Stimulated activated CD4-positive, alpha-beta T cell treated with anti-CD3 and anti-CD28 coated beads, Interleukin-12 subunit alpha, Interleukin-12 subunit beta, amount 100 ng/mL, for 24 hours (primary cell): ENCODE results near the gene THEMIS2.
A peak's percentile ranks its signal among the peaks of the same experiment; 100 is the strongest.
"Not testable (repeated sequence)": the region's sequence is repeated elsewhere in the genome, so short reads cannot be mapped to it uniquely, and the experiment has no call there.

Experiments used
- DNase-seq, 2 experiments: peaks; one replicate each; pipeline ENCODE4 v3.0.0-alpha.2; 2020; ENCODE audit warnings: low read depth in 2 of 2

The THEMIS2 gene

DNA sequence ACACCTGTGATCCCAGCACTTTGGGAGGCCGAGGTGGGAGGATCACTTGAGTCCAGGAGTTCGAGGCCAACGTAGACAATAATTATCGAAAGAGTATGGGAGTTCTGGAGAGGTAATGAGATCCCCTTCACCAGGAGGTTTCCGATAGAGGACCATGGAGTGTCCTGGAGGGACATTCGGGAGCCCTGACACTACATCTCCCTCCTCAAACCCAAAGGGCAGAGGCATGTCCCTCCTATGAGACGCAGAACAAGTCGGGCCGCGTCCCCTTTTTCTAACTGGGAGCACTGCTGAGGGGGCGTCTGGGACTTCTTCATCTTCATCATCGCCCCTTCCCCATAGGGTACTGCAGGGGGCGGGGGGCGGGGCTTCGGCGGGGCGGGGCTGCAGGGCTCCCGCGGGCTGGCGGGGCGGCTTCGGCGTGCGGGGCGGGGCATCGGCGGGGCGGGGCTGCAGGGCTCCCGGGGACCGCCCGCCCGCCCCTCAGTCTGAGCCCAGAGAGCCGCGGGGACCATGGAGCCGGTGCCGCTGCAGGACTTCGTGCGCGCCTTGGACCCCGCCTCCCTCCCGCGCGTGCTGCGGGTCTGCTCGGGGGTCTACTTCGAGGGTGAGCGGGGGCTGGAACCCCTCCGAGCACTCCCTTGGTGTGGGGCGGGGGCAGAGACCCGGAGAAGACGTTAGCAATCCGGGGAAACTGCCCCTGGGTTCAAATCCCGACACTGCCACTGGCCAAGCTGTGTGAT lies at the start of gene THEMIS2:
Gene THEMIS2, plus strand, starts transcription at position 486 of the 743 bp plus-strand sequence. Its CDS starts 28 bp downstream, at position 514.
- peak; percentile 61 to 77 for DNase-seq

- no peak for DNase-seq
Measured at GRCh38 chr1:27823784-27824183, 48.6 kb upstream of the THEMIS2 start.

DNA sequence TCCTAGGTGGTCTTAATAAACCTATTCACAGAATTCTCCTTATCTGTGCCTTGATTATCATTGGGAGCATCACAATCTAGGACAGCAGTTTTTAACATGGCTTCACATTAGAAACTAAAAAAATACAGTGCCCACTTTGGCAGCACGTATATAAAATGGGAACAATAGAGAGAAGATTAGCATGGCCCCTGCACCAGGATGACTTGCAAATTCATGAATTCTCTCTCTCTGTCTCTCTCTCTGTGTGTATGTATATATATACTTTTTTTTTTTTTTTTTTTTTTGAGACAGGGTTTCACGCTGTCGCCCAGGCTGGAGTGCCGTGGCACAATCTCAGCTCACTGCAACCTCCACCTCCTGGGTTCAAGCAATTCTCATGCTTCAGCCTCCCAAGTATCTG lies 47.9 kb upstream of the THEMIS2 start:
- DNase-seq = no peak

DNA sequence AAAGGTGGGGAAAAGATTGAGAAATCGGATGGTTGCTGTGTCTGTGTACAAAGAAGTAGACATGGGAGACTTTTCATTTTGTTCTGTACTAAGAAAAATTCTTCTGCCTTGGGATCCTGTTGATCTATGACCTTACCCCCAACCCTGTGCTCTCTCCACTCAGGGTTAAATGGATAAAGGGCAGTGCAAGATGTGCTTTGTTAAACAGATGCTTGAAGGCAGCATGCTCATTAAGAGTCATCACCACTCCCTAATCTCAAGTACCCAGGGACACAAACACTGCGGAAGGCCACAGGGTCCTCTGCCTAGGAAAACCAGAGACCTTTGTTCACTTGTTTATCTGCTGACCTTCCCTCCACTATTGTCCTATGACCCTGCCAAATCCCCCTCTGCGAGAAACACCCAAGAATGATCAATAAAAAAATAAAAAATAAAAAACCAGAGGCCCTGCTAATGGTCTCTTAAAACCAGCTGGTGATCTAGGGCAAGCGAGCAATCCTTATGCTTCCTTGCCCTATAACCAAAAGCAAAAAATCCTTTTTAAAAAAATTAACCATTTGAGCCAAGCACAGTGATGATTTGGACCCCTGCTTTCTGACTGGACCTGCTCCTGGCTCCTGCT lies 42.9 kb upstream of the THEMIS2 start:
- not testable (repeated sequence) for DNase-seq

- DNase-seq = peak; percentile 83 to 90
Measured at GRCh38 chr1:27830621-27831440, 41.5 kb upstream of the THEMIS2 start, which contains the start of gene PPP1R8. PPP1R8 (plus strand) TSS chr1:27830782; CDS start chr1:27830836, 54 bp downstream.

- no peak for DNase-seq
Measured at GRCh38 chr1:27831568-27832410, 40.6 kb upstream of the THEMIS2 start.

DNA sequence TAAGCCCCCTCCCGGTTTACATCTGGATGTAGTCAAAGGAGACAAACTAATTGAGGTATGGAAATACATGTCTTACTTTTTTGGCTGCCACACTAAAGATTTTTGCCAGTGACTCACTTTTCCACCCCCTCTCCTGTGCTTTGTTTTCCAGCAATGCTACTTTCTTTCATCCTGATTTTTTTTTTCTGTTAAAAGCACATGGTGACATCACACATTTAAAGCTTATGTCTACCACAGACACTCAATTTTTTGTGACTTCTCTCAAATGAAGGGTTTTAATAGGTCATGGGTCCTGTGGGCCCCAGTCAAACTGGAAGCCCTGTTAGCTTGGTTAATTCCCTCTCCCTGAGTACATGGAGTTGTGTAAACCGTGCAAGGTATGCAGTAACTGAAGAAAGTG lies 39.6 kb upstream of the THEMIS2 start:
- DNase-seq = no peak

- DNase-seq = no peak
Measured at GRCh38 chr1:27833470-27833869, 38.9 kb upstream of the THEMIS2 start.

DNA sequence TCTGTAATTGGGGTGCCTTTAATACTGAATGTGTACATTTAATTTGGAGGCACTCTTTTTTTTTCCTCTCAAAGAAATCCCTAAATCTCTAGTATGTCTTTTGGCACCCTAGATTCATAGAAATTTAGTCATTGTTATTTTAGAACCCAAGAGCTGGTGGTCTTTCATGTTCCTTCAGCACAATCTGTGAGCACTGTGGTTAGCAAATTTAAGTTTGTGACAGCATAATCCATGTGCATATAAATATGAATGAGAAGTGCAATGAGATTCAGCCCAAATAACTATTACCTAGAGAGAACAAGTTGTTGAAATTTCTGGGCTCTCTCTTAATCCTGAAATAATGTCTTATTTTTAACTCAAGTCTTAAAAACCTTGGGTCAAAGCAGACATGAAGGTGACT lies 37.3 kb upstream of the THEMIS2 start:
- no peak for DNase-seq

DNA sequence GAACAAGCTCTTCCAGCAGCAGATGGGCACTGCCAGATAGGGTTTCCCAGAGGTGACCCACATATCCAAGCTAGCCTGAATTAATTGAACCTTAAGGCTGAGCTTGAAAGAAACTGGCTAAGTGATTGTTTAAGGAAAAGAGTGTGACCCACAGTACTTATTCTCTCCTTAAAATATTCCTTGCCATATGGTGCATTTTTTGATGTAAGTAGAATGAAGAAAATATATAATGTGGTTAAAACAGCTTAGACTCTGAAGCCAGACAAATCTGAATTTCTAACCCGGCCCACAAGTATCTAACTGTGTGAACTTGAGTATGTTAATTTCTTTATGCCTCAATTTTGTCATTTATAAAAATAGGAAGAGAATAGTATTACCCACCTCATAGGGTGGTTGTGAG lies 36.8 kb upstream of the THEMIS2 start:
- no peak for DNase-seq

- DNase-seq = no peak
Measured at GRCh38 chr1:27849951-27850350, 22.4 kb upstream of the THEMIS2 start.

DNA sequence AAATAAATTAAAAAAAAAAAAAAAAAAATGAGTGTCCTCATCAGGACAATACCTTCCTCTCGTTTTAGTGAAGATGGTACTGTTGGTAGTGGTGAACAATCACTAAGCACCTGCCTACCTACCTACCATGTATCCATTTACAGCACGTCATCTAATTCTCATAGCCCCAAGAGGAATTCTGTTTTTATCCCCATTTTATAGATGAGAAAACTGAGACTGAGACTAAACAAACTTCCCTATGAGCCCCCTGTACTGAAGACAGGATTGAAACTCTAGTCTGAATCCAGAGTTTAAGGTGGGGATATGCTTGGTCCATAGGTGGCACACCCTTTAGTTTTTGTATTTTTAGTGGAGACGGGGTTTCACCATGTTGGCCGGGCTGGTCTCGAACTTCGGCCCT lies 17.3 kb upstream of the THEMIS2 start:
- DNase-seq = no peak

GRCh38 chr1:27856561-27857343 lies 15.6 kb upstream of the THEMIS2 start:
- DNase-seq = no peak

GRCh38 chr1:27857552-27857951 lies 14.8 kb upstream of the THEMIS2 start:
- DNase-seq = not testable (repeated sequence)

DNA sequence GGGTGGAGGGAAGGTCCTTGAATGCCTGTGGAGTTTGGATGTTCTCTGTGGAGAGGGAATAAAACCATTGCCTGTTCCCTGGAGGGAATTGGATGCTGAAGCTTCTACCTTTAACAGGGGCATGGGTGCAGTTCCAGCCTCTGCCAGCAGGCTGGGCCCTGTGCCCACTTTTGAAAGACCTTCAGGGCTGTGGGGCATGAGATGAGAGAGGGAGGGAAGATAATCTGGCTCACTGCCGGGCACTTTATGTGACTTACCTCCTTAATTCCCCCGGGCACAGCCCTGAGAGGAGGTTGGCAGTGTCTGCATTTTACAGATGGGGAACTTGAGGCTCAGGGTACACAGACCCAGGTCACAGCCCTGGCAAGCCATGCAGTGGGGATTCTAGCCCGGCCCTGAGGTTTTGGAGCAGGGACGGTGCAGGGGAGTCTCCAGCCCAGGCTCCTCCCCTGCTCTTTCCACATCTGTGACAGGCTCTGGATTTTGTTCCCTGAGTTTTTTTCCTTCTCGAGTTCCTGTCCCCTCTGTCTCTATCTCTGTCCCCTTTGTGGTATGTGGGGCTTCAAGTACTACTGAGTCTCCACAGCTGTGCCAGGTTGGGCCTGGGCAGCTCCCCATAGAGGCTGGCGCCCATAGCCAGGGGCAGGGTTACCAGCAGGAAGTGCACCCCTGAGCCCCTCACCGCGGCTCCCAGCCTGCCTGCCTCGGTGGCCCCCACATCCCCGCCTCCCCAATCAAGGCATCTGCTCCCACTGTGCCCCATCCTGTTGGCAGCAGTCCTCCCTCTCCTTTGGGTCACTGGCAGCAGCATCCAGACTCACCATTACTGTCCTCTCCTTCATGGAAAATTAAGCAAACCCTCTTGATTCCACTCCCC lies 14.0 kb upstream of the THEMIS2 start:
- peak; percentile 66 to 83 for DNase-seq

- DNase-seq = no peak
Measured at GRCh38 chr1:27858949-27859576, 13.3 kb upstream of the THEMIS2 start.

DNA sequence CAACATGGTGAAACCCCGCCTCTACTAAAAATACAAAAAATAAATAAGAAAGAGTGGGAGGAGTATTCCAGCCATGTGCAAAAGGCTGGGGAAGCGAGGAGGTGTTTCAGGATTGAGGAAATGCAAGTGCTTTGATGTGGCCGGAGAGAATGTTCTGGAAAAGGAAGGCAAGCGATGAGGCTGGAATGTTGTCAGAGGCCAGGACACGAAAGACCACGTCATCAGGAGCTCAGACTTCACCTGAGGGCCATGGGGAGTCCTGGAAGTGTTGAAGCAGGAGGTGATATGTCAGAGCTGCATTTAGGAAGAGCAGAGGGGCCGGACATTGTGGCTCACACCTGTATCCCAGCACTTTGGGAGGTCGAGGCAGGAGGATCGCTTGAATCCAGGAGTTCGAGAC lies 10.9 kb upstream of the THEMIS2 start:
- DNase-seq = no peak

DNA sequence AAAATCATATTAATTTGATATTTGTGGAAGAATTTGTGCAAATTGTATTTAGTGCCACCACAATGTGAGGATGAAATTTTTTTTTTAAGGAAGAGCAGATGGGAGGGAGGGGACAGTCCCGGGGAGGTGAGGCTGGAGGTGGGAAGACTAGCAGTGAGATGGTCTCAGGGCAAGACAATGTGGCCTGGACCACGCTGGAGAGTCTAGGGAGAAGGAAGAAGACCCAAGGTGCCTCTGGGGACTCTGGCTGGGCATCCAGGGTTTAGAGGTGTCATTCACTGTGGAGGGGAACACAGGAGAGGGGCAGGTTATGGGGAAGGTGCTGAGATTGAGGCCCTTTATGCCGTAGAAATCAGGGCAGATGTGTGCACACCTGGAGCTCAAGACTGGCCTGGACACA lies 10.3 kb upstream of the THEMIS2 start:
- no peak for DNase-seq
